ENCODE data around the gene JARID2.

The JARID2 gene

DNA sequence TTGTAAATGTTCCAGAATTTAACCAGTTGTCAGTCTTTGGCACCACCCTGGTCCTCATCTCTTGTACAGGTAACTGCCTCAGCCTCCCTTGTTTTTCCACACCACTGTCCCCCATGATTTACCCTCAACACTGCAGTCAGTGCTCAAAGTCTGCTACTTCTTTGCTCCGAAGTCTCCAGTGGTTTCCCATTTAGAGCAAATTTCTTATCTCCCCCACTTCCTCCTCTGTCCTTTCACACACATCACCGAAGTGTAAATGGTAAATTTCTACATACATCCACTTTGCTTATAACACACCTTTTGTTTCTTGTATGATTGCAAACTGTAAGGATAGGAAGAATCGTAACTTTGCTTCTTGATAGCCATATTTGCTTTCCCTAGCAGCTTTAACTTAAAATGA lies 115.3 kb downstream of the JARID2 start:
- DNase-seq = no peak

DNA sequence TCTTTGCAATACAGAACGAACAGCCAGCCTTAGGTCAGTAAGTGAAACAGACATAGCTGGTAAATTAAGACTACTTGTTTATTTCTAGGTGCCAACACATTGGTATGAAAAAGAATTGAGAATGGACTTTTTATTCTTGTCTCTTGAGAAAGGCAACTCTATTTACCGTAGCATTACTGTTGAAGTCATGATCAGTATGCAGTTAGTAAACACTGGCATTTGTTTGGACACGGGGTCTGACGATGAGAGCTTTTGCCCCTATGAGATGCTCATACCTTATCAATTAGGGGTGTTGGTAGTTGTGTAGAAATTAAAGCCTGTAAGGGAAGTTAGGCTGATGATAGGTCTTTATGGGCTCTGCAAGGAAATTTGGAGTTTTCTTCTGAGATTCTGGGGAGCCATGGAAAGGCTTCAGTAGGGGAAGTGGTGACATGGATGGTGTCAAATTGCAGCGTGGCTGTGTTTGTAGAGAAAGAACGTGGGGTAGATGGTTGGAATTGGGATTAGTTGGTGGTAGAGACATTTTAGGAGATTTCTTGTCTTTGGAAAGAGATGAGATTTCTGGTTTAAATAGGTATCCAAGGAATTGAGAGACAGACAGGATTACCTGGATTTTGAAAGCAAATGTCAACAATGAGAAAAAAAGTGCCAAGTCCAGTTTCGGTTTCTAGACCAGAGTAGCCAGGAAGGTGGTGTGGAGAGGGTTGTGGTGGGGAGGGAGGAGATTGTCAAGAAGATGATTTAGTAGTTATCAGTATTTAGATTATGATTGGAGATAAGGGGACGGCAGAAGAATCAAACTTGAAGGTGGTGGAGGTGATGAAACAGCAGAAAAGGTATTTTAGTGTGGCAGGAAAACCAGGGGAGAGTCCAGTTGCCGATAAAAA lies 116.6 kb downstream of the JARID2 start:
- DNase-seq = no peak

DNA sequence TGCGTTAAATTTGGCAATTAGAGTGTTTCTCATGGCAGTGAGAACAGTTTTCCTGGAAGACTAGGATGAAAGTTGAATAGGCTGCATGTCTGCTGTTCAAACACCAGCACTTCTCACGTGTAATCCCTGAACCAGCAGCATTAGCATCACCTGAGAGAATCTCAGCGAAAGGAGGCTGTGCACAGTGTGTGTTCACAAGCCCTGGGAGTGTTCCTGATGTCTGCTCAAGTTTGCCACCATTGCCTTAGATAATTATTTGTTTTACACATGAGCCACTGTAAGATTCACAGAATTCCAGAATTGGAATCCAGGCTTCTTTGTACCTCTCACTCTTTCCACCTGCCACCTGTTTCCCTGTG lies 117.3 kb downstream of the JARID2 start:
- DNase-seq = no peak

DNA sequence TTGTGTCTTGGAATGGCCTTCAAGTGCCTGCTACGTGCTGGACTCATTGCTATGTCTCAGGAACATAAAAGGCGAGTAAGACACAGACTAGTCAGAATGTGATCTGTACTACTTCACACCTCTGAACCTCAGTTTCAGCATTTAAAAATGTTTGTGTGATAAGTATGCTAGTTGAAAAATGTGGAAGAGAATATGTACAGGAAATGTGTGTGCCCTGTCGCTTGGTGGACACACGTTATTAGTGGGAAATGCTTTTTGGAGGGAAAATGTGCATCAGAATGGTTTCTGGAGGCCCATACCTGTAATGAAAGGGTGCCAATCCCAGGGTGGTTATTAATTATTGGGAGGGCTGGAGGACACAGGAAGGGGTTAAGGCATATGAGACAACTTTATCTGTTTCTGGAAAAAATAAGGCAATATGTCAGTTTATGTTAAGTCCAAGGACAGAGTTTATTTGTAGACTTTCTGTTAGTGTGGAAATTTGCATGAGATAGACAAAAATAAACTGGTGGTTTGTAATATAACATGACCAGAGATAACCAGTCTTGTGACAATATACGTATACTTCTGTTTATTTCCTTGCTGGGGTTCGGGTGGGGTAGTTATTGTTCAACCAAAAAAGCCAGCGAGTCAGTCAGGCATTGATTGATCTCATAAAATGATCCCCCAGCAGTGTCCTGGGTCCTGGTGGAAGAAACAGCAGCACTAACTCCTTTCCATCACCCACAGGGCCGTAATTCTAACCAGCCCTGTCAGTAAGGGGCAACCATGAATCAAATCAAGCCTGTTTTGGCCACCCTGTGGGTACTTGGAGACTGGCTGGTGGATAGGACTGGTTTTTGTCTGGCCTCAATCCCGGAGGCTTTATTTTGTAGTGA lies 117.9 kb downstream of the JARID2 start:
- DNase-seq = no peak

DNA sequence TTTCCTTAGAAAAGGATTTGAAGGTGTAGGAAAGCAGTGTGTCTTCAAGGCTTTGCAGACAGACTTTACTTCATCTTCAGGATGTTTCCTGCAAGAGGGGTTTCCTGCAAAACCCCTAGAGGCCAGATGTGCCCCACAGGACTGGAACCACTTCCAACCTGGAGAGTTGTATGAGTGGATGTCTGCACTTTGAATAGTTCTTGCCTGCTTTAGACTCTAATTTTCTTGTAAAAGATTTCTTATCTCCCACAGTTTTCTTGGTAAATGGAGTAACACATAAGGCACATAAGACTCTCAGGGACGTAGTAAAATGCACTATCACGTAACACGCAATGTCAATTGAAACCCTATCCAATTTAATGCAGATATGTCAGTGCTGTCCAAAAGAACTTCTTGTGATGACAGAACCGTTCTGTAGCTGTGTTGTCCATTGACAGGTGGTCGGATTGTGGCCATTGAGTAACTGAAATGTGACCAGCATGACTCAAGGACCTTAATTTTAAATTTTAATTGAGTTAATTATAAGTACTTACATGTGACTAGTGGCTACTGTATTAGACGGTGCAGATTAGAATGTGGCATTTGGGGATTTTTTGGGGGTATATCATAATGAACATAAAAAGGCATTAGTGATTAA lies 118.7 kb downstream of the JARID2 start:
- no peak for DNase-seq

DNA sequence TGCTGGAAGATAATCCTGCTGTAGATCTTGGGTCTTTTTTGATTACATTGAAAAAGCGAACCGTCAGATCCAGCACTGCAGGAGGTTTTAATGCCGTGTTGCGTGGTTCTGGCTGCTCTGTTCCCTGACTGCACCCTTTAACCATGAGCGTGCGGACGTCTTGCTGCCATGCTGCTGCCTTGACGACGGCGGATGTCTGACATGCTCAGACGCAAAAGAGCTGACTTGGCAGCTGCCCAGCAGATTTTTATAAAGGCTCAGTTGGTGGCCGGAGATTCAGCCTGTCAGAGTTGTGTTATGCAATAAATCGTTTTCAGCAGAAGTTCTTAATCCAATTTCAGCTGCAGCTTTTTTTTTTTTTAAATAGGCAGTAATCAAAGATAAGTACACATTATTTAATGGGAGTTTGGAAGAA lies 119.4 kb downstream of the JARID2 start:
- peak; percentile 19 for DNase-seq

DNA sequence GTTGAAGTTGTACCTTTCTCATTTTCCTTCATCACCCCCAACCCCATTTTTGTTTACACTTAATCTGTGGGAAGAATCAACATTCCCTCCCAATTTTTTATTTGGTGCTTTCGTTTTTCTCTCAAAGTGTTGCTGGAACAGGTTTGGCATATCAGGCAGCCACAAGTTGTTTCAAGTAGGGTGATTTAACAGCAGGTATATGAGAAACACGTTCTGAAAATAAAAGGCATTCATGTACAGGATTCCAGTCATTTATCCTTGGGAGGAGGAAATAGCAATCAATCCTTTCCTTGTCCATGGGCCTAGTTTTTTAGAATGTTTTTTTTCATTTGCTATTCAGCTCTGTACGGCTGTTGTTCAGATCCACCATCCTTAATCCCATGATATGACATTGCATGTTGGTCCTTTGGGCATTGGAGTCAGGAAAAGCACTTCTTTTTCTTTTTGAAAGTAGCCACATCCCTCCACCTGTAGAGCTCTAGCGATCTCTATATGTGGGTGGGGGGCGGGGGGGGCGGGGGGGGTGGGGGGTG lies 120.2 kb downstream of the JARID2 start:
- no peak for DNase-seq

DNA sequence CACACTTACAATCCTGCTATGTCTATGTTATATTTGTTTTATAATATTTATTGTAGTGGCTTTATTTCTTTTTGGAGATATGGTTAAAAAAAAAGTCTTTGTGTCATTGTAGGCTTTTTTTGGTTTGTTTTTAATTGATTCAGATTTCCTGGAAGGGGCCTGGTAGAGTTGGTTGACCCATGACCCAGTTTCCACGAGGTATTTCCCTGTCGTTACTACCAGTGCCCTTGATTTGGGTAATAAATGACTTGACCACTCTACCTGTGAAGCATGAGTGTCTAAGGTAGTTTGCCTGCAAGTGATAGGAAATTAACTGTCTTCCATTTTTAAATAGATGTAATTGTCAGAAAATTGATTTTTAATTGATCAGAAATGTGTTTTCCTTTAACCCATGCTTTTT lies 121.0 kb downstream of the JARID2 start:
- DNase-seq = no peak

DNA sequence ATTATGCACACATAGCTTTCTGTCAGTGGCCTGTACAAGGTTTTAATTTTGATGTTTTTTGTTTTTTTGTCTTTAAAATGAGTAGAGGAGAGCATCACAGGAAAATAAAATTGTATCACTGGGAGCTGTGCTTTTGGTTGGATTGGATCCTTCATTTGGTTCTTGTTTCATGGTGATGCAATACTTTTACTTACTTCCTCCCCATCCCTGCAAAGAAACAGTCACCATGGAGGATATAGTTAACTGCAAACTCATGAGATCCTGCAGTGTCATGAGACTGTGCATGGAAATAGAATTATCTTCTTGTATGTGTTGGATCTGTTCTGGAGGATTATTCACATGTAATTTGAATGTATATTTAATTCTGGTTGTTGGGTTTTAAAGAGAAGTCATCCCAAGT lies 122.3 kb downstream of the JARID2 start:
- DNase-seq = no peak

DNA sequence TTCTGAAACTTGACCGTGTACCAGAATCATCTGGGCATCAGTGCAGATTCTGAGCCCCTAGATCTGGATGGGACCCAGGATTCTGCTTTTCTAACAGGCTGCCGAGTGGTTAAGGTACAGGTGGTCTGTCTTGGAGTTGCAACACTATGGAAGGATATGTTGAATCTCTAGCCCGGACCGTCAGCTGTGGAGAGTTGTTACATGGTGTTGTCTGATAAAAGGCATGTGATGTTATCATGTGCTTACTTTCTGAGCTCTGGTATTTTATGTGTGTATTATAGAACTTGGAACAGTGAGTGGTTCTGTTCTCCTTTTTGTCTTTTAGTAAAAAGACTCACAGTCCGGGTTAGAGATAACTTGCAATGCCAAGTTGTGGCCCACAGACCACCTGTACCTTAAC lies 123.0 kb downstream of the JARID2 start:
- no peak for DNase-seq

DNA sequence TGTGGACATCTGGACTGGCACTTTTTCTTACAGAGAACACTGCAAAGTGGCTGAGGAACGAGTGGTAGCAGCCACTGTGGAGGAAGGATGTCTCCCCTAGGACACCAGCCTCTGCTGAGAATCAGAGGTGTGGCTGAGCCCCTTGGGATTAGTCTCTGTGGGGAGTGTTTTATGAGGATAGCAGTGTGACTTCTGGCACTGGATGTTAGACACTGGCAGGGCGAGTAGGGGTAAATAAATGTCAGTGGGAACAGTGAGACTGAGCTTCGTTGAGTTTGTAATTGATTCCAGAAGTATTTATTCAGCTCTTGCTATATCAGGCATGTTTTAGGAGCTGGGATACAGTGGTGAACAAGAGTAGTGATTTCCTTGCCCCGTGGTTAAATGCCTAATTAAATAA lies 124.0 kb downstream of the JARID2 start:
- DNase-seq = no peak

DNA sequence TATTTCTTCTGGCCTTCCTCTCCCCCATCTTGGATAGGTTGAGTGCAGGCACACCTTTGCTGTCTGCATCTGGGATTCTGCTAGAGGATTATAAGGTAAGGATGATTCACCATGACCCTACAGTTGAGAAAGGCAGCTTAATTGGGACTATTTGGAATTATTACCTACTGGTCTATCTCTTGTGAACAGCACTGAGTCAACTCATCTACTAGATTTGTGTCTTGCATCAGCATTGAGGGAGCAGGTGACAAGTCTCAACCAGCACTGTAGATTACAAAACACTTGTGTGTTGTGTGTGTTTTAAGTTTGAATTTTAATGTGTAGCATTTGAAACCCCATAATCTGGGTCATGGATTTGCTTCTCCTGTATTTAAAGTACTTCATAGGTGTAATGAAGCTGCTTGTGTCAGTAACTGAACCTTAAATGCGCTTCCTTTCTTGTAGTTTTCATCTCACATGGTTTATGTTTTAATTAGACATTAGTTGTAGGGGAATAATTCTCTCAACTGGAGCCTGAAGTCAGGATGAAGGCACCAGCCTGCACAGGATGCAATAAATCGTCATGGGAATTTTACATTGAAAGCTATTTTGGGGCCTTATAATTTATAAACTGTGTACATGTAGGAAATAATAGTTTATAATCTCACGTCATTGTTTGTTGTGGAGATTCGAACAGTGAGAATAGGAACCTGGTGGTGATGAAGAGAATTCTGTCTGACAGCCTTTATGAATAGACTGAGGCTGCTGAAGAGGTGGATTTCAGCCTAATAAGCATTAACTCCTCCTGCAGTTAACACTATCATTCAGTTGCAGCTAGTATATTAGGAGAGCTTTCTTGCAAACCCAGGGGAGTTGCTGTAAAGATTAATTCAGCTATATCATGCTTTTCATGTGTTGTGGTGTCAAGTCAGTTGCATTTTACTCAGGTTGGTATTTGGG lies 125.1 kb downstream of the JARID2 start:
- DNase-seq = no peak

DNA sequence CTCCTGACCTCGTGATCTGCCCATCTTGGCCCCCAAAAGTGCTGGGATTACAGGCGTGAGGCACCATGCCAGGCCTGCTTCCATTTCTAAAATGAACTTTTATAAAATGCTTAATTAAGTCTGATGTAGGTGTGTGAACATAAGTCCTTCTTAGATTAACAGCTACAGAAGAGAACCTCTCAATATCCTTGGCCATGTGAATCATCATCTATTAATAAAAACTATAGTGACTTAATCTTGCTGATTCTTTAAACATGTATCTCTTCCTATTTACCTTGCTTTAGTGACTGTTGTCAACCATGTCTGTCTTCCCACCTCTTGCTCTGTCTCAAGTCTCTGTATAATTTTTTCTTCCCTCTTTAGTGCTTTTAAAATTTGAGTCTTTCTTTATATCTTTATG lies 127.1 kb downstream of the JARID2 start:
- DNase-seq = no peak

DNA sequence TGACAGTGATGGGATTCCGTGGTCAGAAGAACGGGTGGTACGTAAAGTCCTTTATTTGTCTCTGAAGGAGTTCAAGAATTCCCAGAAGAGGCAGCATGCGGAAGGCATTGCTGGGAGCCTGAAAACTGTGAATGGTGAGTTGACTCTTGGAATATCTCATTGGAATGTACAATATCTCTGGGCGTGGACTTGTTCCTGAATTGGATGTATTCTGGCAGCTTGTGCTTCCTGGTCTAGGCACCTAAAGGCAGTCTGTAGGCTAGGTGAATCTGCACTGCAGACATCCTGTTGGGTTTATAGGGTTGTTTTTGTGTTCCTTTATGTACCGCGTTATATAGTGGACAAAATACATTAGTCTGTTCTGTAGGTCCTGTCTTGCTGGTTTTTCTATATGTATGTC lies 128.2 kb downstream of the JARID2 start:
- DNase-seq = no peak

DNA sequence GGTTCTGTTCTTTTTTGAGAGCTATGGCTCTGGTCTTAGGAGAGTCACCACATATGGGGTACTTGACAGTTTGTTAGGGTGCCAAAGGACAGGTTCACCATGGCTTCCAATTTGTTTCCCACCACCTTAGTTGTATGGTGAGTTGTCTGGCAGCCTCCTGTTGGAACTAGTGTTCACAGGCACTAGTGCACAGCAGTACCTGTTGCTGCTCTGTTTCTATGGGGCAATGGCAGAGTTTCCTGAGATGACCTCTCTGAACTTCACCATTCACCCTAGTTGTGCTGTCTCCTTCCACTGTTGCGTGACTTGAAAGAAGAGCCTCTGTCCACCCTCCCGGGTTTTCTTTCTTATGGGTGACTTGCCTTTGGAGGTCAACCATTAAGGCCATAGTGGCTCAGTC lies 129.1 kb downstream of the JARID2 start:
- DNase-seq = no peak

DNA sequence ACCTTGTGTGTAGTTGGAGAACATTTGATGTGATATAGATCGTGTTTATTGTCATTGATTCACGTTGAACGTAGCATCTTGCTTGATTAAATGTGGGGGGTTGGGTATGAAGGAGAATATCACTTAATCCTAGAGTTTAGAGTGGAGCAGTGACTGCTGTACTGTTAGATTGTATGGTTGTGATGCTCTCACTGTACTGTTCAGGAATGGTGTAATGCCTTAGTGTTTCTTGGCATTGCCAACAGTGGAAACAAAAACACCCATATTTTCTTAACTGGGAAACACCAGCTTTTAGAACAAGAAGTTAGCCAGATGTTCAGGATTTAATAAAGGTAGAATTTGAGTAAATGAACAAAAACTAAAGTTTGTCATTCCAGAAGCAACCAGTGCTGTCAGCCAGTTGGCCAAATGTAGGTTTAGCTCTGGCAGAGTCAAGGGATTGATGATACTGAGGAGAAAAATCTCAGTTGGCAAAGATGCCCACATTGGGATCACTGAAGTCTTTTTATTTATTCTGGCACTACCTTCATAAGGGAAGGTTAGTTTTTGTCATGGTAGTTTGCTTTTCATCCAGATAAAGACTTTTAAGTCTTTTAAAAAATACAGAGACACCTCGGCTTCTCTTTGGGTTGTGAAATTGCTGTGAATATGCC lies 129.9 kb downstream of the JARID2 start:
- no peak for DNase-seq

DNA sequence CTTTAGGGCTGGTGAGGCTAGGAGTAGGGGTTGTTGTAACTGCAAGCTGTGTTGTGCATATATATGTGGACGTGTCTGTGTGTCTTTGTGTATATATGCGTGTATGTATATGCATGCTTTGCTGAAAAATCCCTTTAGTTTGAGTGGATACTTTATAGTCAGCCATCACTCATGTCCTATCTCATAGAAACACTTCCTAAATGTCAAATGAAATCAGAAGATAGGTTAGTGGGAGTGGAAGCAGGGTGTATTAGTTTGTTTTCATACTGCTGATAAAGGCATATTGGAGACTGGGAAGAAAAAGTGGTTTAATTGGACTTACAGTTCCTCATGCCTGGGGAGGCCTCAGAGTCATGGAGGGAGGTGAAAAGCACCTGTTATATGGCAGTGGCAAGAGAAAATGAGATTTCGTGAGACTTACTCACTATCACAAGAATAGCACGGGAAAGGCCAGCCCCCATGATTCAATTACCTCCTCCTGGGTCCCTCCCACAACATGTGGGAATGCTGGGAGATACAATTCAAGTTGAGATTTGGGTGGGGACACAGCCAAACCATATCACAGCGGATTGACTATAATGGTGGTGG lies 131.1 kb downstream of the JARID2 start:
- no peak for DNase-seq

DNA sequence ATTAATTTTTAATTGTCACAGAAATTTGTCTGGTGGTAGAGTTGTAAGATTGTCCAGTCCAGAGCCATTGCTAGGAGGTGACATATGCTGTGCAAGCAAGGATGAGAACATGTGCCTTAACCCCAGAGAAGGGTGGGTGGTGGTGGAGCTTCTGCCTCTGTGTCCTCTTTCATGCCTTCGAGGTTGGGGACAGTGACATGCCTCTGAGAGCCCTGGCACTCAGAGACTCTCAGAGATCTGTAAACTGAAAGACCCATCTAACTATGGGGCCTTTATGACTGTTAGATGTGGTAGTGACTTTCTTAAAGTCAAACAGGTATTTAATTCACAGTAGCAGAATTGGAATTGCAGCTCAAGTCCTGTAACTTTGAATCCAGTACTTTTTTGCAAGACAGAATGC lies 132.4 kb downstream of the JARID2 start:
- no peak for DNase-seq

DNA sequence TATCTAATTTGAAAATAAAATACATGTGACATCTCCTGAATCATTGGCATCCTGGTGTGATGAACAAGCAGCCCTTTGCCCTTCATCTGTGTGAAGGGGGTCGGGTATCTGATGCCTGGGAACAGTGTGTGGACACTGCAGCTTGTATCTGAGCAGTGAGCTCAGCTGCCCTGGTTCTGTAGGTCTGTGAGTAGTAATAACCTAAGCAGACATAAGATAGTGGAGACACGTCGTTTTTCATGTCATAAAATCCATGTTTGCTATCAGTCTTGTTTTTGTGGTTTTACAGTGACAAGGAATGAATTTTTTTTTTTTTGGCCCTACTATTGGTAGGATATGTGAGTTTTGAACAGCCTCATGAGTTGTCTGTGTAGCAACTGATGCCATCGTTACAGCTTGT lies 133.0 kb downstream of the JARID2 start:
- DNase-seq = no peak

DNA sequence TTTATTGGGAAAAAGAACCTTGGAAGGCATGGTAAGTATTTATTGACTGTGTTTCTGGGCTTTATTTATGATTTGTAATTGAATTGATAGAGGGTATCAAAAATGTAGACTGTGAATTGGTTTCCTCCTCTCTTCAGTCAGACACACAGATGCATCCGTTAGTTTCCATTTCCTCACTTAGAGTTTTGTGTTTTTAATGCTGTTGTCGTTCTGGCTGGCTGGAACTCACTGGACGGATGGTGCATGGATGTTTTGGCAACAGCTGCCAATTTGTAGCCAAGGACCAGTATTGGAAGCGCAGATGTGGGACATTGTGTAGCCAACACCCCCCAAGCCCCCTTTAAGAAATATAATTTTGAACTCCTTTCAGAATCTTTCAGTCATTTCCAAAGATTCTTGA lies 134.5 kb downstream of the JARID2 start:
- no peak for DNase-seq

DNA sequence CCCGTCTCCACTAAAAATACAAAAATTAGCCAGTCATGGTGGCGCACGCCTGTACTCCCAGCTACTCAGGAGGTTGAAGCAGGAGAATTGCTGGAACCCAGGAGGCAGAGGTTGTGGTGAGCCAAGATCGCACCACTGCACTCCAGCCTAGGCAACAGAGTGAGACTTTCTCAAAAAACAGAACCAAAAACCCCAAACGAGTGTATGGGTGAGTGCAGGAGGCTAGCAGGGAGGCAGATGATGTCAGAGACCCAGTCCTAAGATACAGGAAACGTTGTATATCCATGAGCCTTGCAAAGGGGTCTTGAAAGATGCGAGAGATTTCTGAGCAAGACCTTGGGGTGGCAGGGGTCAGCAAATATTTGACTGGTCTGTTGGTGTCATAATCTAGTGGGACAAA lies 136.2 kb downstream of the JARID2 start:
- no peak for DNase-seq

Data from activated CD4-positive, alpha-beta T cell treated with anti-CD3 and anti-CD28 coated beads for 1 hour (primary cell).